ENCODE results near the gene GPR183.

GPR183 gene

DNA sequence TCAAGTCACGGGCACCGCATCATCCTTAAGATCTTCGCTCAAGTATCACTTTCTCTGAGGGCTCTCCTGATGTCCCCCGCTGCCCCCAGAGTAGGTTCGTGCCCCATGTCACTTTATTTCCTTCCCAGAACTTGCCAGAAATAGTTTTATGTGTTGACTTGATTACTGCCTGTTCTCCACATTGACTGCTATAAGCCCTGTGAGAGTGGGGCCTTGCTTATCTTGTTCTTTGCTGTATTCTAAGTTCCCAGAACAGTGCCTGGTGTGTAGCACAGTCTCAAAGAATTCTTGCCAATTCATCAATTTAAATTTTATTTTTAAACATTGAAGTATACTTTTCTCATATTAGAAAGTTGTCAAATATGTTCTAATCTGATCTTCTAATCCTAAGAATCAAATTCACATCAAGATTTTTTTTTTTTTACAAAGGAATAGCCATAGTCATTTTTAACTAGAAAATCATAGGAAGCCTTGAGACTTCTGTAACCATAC, 32.1 kb upstream of the GPR183 start:
- DNase-seq (ENCODE audit: low read depth) = no peak

DNA sequence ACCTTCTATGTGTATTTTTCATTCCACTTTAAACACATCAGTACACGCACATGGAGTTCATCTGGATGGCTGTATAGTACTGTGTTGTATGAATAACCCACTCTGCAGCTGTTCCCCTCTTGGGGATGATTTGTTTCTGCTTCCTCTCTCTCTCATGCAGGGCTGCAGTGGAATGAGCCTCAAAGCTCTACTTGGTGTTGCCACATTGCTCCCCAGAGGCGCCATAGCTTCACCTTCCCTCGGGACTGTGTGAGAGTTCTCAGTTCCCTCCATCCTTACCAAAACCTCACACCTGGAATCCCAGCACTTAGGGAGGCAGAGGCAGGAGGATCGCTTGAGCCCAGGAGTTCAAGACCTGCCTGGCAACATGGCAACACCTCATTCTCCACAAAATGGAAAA, 28.4 kb upstream of the GPR183 start:
- DNase-seq (ENCODE audit: low read depth) = no peak

DNA sequence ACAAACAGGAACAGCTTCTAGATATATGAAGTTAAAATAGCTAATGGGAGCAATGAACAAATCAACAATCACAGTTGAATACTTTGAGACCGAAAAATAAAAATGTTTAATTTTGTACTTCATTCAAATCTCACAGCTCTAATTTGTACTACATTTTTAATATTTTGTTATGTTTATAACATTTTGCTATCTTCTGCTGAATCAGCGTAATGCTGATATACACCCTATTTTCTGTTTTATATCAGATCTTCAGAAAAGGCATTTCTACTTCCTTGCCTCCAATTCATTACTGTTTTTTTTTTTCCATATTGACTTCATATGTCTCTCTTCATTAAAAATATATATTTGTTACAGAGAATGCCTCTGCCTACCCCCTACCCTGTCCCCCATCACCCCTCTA, 27.9 kb upstream of the GPR183 start:
- DNase-seq (ENCODE audit: low read depth) = no peak

DNA sequence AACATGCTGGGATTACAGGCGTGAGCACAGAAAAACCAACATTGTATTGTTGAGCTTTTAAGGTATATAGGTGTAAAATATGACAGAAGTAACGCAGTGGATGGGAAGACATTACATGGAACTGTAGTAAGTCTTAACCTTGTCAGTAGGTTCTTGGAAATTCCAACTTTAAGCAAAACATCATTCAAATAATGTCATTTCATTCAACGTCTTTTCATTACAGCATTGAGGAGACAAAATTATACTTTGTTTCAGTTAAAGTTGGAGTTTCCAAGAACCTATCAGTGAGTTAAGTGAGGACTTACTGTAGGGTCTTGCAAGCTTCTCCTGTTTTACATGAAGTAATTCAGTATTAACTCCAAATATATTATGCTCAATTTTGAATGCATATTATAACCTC, 27.0 kb upstream of the GPR183 start:
- DNase-seq (ENCODE audit: low read depth) = no peak

DNA sequence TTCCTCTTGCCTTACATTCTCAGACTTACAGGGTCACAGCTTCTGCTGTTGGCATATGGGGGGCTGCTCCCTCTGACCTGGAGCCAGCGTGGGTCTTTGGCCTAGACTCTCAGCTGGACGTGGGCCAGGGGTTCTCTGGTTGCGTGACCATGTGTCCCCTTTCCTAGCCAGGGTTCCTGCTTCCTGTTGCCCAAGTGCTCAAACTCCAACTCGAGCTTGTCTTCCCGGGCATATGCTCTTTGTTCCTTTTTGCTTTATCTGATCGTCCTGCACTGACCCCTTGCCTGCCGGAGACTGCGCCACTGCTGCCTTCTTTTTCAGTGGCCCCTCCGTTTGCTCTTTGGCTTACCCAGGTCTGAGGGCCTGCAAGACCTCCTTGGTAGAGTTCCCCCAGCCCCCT, 25.3 kb upstream of the GPR183 start:
- no peak for DNase-seq (ENCODE audit: low read depth)

DNA sequence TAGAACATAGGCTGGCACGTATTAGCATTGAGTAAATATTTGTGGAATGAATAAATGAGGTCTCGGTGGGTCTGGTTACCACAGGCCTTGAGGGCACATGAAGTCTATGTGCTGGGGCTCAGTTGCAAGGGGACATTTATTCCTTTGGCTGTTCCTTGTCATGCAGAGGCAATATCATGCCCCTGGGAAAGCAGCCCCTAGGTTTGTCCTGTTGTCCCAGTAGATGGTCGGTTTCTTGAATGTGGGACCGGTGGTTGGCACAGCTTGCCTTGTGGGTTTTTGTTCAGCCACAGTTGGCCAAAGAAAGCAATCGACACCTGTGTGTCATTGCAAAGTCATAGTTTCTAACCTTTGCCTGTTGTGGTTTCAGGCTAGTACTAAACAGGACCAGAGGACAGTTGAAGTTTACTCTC, 24.7 kb upstream of the GPR183 start:
- peak; percentile 35 for DNase-seq (ENCODE audit: low read depth)

DNA sequence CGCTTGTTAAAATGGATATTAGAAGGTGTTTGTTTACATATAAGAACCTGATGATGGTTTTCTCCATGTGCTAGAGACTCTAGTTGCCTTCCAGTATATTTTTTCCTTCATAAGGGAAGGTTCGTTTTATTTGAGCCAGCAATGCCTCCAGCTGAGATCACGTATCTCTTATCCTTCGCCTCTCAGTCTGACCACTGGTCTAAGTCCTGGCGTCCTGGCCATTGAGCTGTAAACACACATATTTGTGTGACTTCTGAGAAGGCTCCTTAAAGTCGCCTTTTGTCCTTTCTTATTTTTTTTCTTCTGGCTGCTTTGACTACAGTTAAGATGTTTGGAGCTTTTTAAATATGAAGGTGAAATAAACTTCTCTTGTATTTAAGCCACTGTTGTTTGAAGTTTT, 23.7 kb upstream of the GPR183 start:
- DNase-seq (ENCODE audit: low read depth) = no peak

DNA sequence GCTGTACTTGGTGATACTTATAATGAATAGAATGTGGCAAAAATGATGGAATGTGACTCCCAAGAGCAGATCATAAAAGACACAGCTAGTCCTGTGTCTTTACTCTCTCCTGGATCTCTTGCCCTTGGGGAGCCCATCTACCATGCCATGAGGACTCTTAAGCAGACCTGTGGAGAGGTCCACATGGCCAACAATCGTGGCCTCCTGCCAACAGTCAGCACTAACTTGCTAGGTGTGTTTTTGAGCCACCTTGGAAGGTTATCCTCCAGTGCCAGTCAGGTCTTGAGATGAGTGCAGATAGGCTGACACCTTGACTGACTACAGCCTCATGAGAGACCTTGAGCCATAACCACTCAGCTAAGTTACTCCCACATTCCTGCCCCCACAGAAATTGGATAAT, 22.3 kb upstream of the GPR183 start:
- DNase-seq (ENCODE audit: low read depth) = no peak

DNA sequence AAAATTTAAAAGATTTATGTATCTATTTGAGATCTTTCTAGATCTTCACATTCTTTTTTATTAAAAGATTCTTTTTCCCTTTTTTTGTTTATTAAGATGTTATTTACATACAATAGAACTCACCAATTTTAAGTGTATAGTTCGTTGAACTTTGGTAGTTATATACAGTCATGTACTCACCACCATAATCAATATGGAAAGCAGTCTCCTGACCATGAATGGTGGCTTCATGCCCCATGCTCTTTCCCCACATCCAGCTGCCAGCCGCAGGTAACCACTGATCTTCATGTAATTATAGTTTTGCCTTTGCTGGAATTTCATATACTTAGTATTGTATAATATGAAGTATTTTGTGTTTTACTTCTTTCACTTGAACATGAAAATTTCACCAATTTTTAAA, 20.6 kb upstream of the GPR183 start:
- DNase-seq (ENCODE audit: low read depth) = no peak

DNA sequence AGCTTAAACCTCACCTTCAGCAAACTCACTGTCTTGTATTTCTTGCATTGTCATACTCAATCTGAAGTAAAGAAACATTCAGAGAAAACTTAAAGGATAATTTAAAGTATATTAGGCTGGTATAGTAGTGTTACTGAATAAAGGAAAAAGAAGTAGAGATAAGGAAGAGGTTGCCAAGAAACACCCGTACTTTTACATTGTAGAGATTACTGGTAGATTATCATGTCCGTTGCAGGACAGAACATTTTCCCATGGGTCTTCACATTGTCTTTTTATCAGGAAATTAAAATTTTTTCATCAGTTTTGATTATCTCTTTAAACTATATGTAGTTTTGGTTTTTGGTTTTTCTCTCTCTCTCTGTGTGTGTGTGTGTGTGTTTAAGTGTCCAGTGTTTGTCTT, 19.9 kb upstream of the GPR183 start:
- no peak for DNase-seq (ENCODE audit: low read depth)

DNA sequence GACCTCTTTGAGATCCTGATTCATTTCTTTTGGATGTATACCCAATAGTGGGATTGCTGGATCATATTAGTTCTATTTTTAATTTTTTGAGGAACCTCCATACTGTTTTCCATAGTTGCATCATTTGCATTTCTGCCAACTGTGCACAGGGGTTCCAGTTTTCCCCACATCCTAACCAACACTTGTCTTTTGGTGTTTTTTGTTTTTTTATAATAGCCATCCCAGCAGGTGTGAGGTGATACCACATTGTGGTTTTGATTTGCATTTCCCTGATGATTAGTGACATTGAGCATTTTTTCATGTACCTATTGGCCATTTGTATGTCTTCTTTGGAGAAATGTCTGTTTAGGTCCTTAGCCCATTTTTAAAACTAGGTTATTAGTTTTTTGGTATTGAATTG, 18.8 kb upstream of the GPR183 start:
- no peak for DNase-seq (ENCODE audit: low read depth)

DNA sequence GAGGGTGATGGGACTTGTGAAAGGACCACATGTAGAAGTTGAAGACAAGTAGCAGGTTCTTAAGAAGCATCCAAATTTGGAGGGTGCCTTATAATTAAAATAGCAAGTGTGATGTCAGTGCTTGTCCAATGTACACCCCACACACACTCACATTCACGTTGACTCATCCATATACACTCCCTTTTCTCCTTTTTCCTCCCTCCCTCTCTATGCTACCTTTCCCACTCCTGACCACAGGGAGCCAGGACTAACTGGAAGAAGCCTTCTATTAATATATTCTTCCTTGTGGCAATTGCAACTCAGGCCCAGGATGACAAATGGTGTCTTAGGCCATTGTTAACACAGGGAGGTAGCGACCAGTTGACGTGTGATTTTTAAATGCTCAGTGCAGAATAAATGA, 16.3 kb upstream of the GPR183 start:
- DNase-seq (ENCODE audit: low read depth) = peak; percentile 78

DNA sequence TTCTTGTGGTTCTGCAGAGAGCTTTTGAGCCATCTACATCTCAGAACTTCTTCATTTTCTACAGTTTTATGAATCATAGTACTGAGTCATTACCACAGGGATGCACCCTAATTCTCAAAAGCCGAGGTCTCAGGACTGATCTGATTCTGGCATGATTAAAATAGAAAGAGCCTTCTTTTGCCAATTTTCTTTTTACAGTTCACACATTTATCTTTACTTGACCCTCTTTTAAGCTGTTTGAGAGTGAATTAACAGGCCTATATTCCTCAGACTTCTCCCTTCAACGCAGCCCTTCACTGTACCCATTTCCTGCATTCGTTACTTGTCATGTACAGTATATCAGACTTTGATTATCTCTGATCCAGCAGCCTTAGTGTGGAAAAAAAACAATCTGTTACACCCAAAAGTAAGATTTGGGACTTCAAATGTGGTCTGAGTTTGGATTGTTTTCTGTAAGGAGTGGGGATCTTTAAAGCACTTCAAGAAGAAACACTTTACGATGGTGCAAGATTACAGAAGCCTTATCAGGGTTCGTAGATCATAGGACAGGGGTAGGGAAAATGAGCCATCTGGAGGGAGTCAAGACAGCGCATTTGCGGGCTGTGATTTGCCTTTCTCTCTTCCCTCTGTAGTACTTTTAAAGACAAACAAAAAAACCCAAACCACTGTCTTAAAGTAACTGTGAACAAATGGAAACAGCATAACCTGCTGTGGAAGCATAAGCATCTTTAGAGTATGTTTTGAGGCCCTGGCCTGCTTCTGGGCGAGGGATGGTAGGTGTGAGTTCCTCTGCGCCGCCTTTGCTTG, 15.3 kb upstream of the GPR183 start:
- DNase-seq (ENCODE audit: low read depth) = peak; percentile 92

DNA sequence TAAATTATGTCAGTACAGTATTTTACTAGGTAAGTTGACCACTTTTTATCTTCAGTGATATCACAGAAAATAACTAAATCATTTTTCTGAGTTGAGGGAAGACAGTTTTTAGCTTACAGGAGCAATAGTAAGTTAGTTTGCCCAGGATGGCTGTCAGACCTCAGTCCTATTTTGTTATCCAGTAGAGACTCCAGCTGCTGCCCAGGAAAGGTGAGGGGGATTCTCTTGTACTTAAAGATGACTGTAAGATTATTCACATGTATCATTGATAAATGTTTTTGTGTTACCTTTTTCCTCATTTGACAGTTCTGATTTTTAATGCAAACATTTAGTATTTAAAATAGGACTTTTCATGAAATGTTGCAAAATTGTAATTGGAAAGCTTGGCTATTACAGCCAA, 14.5 kb upstream of the GPR183 start:
- DNase-seq (ENCODE audit: low read depth) = peak; percentile 14

DNA sequence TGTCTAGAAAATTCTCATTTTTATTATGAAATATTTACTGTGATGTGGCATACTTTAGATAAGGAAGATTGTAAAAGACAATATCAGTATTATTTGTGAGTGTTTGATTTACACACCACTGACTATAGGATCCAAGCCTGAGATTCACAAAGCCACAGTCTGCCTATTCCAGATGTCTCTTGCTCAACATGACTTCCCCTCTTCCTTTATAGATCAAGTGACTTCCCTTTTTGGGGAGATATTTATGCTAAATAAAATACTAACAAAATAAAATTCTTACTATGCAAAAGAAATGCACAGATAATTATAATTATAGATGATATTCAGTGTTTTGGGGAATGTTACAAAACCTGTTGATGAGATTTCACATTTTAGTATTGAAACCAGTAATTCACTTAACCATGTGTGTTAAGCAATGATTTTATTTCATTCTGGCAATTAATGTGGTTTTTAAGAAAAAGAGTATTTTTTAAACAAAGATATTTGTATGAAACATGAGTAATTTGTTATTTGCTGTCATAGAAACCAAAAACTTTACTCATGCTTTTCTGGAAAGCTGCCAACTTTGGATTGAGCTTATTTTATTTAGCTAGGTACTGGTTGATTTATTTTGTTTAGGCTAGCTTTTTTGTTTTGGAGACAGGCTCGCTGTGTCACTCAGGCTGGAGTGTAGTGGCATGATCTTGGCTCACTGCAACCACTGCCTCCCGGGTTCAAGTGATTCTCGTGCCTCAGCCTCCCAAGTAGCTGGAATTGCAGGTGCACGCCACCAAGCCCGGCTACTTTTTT, 13.7 kb upstream of the GPR183 start:
- DNase-seq (ENCODE audit: low read depth) = peak; percentile 94

DNA sequence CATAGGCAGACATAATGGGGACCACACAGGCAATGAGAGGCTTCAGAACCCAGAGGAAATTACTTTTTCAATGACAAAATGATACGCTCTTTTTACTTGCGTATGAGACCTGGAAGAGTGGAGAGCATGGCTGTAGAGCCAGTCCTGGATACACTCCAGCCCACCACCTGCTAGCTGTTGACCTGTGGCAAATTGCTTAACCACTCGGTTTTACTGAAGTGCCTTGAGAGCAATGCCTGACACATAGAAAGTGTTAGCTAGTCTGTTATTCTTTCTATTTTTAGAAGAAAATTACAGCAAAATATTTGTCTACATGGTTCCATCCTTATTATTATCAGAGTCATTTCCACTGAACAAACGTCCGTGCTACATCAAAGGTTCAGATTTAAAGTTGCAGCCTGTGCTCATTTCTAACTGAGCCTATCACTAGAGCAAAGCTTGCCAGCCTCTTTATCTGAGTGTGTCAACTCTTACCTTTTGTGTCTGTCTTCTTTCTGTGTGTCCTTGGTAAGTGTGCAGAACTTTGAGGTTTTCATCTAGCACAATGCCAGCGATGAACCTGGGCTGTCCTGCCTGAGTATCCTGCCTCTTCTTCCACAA, 9.6 kb upstream of the GPR183 start:
- no peak for DNase-seq (ENCODE audit: low read depth)

DNA sequence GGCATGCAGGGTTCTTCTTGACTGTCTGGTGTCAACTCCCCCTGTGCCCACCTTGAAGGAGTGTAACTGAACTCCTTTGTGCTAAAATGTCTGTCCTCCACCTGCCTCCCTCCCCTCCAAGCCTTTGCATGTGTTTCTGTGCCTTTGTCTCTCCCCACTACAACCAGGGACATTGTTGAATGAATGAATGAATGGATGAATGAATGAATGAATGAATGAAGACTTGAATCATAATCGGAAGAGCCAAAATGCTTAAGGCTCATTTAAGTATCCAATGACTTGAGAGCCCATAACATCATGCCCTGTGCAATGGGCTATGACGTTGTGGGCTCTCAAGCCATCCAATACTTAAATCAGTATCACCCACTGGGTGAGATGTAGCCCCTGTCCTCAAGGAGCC, 9.0 kb upstream of the GPR183 start:
- no peak for DNase-seq (ENCODE audit: low read depth)

DNA sequence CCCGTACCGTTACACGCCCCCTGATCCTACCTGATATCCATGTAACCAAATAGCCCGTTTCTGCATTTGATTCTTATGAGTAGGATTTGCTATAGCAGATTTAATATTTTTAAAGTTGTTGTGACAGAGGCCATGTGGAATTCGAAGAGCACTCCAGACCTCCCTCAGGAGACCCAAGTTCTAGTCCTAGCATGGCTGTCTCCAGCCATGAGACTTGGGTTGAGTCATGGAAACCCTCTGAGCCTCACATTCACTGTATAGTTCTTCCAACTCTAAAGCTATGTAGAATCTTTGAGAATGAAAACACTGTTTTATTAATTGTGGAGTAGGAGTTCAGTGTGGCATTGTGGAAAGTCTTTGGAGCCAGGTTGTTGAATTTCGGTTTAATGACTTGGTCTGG, 8.0 kb upstream of the GPR183 start:
- DNase-seq (ENCODE audit: low read depth) = no peak

DNA sequence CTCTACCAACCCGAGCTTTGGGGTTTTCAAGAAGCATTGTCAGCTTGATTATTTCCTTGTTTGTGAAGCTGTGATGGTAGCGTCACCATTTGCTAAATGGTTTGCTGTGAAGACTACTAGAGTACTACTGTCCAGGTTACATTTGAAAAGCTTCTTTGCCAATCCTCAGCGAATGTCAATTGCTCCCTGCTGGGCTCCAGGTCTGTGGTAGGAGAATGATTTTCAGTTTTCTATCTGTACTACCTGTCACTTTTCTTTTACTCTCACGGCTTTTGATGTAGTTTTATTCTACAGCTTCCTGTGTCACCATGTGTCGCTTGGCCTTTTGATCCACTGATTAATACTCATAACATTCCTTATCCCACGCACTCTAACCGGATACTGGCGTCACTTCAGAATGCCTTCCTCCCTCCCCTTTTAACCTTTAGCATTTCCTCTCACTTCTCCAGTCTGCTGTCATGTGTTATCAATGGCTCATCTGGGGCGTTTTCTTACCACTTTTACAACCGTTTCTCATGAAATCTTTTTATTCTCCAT, 7.5 kb upstream of the GPR183 start:
- DNase-seq (ENCODE audit: low read depth) = peak; percentile 92

DNA sequence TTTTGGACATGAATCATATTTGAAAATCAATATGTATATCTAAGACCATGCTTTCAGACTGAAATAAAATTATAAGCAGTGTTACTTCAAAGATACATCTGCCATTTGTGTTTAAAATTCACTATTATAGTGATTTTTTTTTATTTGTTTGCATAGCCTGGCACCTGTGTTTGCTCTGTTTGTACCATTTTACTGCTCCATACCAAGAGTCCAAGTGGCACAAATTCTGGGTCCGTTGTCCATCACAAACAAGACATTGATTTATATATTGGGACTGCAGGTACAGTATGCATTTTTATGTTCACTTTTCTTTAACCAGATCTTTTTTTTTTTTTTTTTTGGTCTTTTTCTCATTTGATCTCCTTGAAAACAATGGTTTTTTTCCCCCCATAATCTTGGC, 6.7 kb upstream of the GPR183 start:
- DNase-seq (ENCODE audit: low read depth) = no peak

DNA sequence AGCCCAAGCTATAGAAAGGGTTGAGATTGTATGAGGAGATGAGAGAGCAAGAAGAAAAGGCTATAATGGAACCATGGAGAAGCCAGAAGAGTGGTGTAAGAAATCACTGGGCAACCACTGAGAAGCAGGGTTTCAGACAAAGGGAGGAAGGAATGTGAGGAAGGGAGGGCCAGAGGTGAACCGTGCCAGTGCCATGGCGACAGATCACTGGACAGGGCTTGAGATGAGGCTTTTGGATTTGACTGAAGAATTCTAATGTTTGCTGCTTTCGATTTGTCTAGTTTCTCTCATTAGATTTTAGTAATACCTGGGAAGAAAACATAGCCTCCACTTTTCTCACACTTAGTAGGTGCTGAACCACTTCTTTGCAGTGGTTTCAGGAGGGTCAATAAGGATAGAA, 6.3 kb upstream of the GPR183 start:
- peak; percentile 34 for DNase-seq (ENCODE audit: low read depth)

DNA sequence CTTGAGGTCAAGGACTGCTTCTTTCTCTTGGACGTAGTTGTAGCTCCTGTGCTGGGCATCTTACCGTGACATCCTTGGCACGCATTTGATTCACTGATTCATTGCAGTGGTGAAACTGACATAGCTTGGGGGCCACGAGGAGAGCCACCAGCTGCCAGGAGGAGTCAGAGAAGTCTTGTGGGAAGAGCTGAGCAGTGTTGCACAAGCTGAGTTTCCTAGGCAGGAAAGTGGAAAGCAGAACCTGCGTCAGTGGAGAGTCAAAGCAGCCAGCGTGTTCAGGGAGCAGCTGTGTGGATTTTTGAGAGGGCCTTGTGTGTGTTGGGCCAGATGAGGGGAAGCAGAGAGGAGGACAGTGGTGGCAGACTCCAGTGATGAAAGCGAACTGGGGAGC, 5.3 kb upstream of the GPR183 start:
- peak; percentile 97 for DNase-seq (ENCODE audit: low read depth)
